22Rv1 (cell line): Measurements from ENCODE around the gene NPAS2.

Experiments used
- H3K27ac ChIP-seq: fragments of 450-650 bp; 2 replicates; pipeline ENCODE4 v1.5.1; 2017
- ZFX ChIP-seq: fragments of 450-650 bp; IDR thresholded peaks from 2 replicates; pipeline ENCODE4 v1.6.1; 2017; ENCODE audit warnings: antibody characterized with exemption, borderline replicate concordance
- TF ChIP-seq, protein P1 (sequence below): fragments of 450-650 bp; IDR thresholded peaks from 2 replicates; pipeline ENCODE4 v1.5.1; 2017; ENCODE audit warnings: mild to moderate bottlenecking

NPAS2 gene

DNA sequence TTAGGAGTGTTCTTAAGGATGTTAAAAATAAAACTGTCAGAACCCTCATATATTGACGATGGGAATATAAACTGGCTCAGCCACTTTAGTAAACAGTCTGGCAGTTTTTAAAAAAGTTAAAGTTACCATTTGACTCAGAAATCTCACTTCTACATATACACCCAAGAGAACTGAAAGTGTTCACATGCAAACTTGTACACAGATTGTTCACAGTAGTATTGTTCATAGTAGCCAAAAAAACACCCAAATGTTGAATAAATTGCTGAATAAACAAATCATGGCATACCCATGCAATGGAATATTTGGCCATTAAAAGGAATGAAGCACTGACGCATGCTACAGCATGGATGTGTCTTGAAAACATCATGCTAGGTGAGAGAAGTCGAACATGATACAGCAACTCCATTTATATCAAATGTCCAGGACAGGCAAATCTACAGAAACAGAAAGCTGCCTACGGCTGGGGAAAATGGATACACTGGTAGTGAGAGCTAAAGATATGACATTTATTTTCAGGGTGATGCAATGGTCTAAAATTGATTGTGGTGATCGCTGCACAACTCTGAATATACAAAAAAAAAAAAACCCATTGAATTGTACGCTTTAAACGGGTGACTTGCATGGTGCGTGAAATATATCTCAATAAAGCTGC is 192.2 kb downstream of the NPAS2 start:
- TF ChIP-seq, protein P1, sequence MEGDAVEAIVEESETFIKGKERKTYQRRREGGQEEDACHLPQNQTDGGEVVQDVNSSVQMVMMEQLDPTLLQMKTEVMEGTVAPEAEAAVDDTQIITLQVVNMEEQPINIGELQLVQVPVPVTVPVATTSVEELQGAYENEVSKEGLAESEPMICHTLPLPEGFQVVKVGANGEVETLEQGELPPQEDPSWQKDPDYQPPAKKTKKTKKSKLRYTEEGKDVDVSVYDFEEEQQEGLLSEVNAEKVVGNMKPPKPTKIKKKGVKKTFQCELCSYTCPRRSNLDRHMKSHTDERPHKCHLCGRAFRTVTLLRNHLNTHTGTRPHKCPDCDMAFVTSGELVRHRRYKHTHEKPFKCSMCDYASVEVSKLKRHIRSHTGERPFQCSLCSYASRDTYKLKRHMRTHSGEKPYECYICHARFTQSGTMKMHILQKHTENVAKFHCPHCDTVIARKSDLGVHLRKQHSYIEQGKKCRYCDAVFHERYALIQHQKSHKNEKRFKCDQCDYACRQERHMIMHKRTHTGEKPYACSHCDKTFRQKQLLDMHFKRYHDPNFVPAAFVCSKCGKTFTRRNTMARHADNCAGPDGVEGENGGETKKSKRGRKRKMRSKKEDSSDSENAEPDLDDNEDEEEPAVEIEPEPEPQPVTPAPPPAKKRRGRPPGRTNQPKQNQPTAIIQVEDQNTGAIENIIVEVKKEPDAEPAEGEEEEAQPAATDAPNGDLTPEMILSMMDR = no peak
- TF ChIP-seq ZFX = no peak
- H3K27ac ChIP-seq = no peak overlapping the region

DNA sequence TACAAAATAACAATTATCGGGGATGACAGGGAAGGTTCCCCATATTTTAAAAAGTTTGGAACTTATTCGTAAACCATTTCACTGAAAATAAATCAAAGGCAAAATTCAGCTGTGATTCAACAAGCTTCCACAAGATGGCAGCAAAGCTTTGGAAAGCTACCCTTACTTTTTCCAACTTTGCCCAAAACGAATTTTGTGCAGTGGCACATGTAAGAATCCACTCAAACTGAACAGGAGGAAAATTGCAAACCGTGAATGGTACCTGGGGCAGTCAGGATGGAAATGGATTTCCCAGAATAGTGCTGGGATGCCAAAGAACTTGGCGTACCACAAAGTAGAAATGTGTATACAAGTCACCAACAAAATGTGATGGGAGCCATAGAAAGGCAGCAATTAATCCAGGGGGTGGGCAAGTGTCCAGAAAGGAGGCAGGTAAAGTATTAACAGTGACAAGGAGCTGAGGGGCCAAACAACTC is 192.8 kb downstream of the NPAS2 start:
- TF ChIP-seq ZFX = no peak
- TF ChIP-seq, protein P1 = peak; percentile 88
- H3K27ac ChIP-seq = 0 out of 2 replicates have a peak overlapping the region, but pooled peaks have one; percentile 19

DNA sequence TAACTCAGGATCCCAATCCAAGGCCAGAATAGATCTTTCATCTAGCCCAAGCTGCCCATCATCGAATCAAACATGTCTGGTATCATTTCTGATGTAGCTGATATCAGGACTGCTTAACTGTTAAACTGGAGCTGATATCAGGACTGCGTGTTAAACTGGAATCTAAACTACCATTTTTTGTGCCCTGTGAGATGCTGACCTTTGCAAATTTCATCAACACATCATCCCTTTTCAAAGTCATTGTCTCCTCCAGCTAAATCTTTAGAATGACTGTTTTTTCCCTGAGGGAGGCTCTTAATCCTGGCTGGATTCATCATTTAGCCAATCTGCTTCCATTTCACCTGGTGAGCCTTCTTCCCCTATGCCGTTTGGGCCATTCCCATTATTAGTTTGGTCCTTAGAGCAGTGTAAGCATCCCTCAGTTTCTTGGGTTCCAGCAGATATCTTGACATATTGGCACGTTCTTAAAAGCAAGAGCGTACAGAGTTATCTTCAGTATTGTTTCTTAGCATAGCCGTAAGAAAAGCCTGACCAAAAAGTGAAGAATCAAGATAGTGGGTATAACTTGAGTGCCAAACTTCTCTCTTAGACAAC is 194.4 kb downstream of the NPAS2 start:
- 0 out of 2 replicates have a peak overlapping the region, but pooled peaks have one; percentile 19 for H3K27ac ChIP-seq
- TF ChIP-seq, protein P1 = no peak
- no peak for TF ChIP-seq ZFX

GRCh38 chr2:101017371-101017770 is 197.4 kb downstream of the NPAS2 start:
- no peak for TF ChIP-seq ZFX
- TF ChIP-seq, protein P1 = no peak

DNA sequence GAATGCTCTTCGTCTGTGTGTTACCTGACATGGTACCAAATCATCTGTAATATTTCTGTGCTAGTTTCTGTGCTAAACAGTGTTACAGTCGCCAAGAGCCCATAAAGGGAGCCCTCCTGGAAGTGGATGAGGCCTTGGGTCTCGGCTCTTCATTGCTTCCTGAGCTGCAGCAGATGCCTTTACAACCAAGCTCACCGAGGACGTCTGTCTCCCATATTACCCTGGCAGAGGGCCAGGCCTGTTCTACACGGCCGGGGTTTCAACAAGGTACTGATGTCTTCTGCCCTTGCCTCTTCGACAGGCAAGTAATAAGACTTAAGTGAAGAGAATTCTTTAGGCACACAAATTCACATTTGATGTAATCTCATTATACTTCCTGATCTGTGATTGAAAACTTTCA is 199.0 kb downstream of the NPAS2 start:
- TF ChIP-seq, protein P1 = no peak
- no peak for TF ChIP-seq ZFX
- no peak overlapping the region for H3K27ac ChIP-seq

More at GRCh38 chr2:101017371-101017770, 197.4 kb downstream of the NPAS2 start:
- no peak overlapping the region for H3K27ac ChIP-seq

DNA sequence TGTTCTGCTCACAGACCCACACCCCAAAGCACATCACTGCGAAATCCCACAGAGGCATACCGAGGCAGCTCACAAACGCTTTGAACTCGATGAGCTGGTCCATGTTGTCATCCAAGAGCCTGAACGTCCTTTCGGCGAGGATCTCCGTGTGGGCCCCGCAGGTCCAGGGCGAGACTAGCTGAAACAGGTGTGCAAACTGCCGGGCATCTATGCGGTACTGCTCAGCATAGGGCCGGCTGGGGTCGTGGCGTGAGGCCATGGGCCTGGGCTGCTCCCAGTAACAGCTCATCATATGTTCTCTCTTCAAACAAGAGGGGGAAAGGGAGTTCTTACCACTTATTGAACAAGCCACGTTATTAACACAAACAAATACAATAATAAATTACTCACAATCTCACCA is 202.3 kb downstream of the NPAS2 start:
- TF ChIP-seq, protein P1 = no peak
- TF ChIP-seq ZFX = no peak
- H3K27ac ChIP-seq = no peak overlapping the region
